ENCODE measurements around the gene PKP2.
"Not testable (repeated sequence)": the region's sequence is repeated elsewhere in the genome, so short reads cannot be mapped to it uniquely, and the experiment has no call there.

The PKP2 gene

DNA sequence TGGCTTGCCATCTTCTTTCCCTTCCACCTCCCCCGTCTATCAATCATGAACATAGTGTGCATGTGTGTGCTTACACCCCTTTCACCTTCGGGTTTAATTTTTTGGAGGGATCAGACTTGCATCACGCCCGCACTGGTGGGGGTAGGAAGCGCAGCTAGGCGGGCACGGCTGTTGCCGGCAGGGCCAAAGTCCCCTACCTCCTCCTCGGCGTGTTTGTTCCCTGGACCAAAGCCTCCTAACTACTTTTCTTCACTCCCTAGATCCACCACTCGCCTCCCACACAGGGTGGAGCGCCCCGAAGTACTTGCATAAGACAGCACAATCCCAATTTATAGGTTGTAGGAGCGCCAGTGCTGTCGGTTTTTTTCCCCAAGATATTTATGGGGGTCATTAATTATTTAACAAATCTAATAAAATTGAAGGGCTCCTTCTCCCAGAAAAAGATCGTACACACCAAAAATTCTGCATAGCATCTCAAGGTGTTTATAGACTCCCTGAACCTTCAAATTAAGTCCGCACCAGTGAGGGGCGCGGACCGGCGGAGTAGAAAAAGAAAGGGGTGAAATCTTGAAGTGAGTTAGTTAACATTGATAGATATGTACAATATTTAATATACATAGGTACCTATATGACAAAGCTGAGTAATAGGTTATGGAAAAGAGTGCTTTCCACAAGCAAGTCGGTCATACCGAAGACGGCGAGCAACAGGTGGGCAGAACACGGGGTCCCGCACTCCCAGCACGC is 717 bp downstream of the PKP2 start:
- no peak for DNase-seq

- no peak for DNase-seq
These were observed 2.0 kb downstream of the PKP2 start for GRCh38 chr12:32894566-32894965.

GRCh38 chr12:32893458-32893857 is 3.1 kb downstream of the PKP2 start:
- no peak for DNase-seq

GRCh38 chr12:32893043-32893442 is 3.5 kb downstream of the PKP2 start:
- DNase-seq = no peak

GRCh38 chr12:32892369-32892768 is 4.2 kb downstream of the PKP2 start:
- DNase-seq = not testable (repeated sequence)

DNA sequence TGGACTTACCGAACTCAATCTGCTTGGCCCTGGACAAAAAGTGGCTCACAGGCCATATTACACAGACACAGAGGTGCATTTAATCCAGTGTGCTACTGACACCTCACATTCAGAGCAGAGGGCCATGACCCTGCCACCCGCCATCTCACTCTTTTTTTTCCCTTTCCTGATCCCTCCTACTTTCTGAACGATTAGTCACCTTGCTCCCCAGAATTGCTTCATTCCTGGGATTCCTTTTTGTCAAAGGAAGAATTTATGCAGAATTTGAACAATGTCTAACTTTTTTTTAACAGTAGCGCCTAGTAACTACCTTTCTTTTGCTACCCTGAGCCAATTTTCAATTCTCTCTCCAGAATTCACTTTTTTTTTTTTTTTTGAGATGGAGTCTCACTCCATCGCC is 4.6 kb downstream of the PKP2 start:
- DNase-seq = peak; percentile 64

DNA sequence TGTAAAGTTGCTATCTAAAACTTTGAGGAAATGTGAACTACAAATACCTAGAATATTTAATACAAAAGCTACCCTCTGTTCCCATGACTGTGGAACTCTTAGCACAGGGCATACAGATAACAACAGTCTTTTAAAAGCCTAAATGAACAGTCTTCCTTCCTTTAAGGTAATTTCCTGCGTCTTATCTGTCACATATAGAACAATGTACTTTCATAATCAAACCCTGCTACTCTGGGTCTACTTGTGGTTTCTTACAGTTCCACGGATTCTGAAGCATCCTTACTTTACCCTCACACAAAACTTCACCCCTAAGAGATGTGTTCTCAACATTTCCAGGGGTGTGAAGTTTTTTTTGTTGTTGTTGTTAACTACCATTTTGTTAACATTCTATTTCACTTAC is 5.1 kb downstream of the PKP2 start:
- no peak for DNase-seq

GRCh38 chr12:32889011-32889760 is 7.4 kb downstream of the PKP2 start:
- DNase-seq = no peak

GRCh38 chr12:32887058-32887457 is 9.5 kb downstream of the PKP2 start:
- DNase-seq = no peak

- DNase-seq = no peak
These were observed 10.7 kb downstream of the PKP2 start for GRCh38 chr12:32885831-32886230.

- no peak for DNase-seq
These were observed 11.6 kb downstream of the PKP2 start for GRCh38 chr12:32884962-32885361.

DNA sequence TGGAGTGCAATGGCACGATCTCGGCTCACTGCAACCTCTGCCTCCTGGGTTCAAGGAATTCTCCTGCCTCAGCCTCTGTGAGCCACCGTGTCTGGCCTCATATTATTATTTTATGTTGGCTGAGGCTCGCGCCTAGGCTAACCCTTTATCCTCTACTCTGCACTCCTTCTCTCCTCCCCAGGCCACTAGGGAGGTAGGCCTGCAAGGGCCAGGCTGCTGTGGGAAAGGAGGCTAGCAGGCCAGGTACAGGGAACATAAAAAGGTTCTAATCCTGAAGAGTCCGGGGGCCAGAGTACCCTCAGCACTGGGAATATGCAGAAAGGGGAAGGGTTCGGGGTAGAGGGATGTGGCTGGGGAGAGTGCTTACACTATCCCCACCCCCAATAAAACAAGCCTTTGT is 14.9 kb downstream of the PKP2 start:
- no peak for DNase-seq

- no peak for DNase-seq
These were observed 15.5 kb downstream of the PKP2 start for GRCh38 chr12:32881107-32881506.

- DNase-seq = not testable (repeated sequence)
These were observed 17.5 kb downstream of the PKP2 start for GRCh38 chr12:32879066-32879465.

- DNase-seq = no peak
These were observed 18.7 kb downstream of the PKP2 start for GRCh38 chr12:32877601-32878459.

GRCh38 chr12:32876004-32876403 is 20.6 kb downstream of the PKP2 start:
- DNase-seq = no peak

GRCh38 chr12:32874975-32875374 is 21.6 kb downstream of the PKP2 start:
- DNase-seq = no peak

- DNase-seq = no peak
These were observed 22.5 kb downstream of the PKP2 start for GRCh38 chr12:32874078-32874477.

- DNase-seq = not testable (repeated sequence)
These were observed 24.2 kb downstream of the PKP2 start for GRCh38 chr12:32872416-32872815.

GRCh38 chr12:32870716-32871115 is 25.9 kb downstream of the PKP2 start:
- DNase-seq = peak; percentile 30

DNA sequence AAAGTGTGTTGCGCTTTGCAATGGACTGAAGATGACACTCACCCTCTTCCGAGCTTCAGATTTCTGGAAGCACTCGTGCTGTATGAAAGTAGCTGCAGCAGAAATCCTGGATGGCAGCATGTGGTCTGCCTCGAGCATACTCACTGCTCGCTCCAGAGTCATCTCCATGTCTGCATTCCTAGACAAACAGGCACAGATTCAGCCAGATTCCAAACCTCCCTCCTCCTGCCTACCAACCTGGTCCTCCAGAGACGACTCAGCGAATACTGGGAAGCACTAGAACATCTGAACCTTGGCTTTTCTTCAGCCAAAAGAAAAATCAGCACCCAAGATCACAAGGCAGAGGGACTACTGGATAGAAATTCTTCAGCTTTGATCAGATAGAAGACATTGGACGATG is 27.7 kb downstream of the PKP2 start:
- no peak for DNase-seq

DNA sequence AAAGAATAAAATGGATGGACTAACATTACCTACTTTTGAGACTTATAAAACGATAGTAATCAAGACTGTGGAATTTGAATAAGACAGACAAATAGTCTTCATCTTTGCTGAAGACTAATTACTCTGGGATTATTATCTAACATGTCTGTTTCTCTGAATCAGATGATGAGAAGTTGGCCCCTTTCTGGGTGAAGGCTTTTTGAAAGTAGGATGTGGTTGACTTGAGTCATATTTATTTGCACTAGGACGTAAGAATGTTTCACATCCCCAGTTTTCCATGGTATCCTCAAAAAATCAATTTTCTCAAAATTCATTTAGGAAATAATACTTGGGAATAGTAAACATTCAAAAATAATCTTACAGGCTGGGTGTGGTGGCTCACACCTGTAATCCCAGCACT is 31.8 kb downstream of the PKP2 start:
- DNase-seq = no peak

GRCh38 chr12:32863128-32863527 is 33.4 kb downstream of the PKP2 start:
- DNase-seq = no peak

- not testable (repeated sequence) for DNase-seq
These were observed 34.9 kb downstream of the PKP2 start for GRCh38 chr12:32861658-32862057.
